Sigmoid colon (tissue), 7 donors: ENCODE results near the gene GRK1. TPM values are rescaled to one million over a fixed set of nuclear protein-coding genes. Genes with fewer than 3 reads are reported as not detected.

Experiments
- DNase-seq: peaks from one replicate; pipeline ENCODE4 v3.0.0-alpha.2; 2019
- H3K27ac ChIP-seq, 4 donors: fragments of 200-600 bp; sonication (generic); one replicate each; pipeline ENCODE4 v1.5.1; 2016 to 2019; ENCODE audit warnings: mild to moderate bottlenecking in 1 of 4
- H3K27me3 ChIP-seq, 3 donors: fragments of 200-600 bp; sonication (generic); one replicate each; pipeline ENCODE4 v1.5.1; 2019; ENCODE audit warnings: mild to moderate bottlenecking in 1 of 3
- H3K36me3 ChIP-seq, 4 donors: fragments of 200-600 bp; sonication (generic); one replicate each; pipeline ENCODE4 v1.5.1; 2016 to 2019
- H3K4me1 ChIP-seq, 4 donors: fragments of 200-600 bp; sonication (generic); one replicate each; pipeline ENCODE4 v1.5.1; 2017 to 2019
- H3K4me3 ChIP-seq, 4 donors: fragments of 200-600 bp; sonication (generic); one replicate each; pipeline ENCODE4 v1.5.1; 2017 to 2019; ENCODE audit warnings: mild to moderate bottlenecking in 2 of 4, moderate library complexity in 1 of 4
- H3K9me3 ChIP-seq, 4 donors: fragments of 200-600 bp in 3 of 4; sonication (generic) in 3 of 4; one replicate each; pipeline versions ENCODE4 v1.5.1 to v1.6.1; 2013 to 2019
- EP300 ChIP-seq, 4 donors: sonication (generic); formaldehyde crosslinking; IDR thresholded peaks; one replicate each; pipeline ENCODE4 v1.6.1; 2017; ENCODE audit warnings: antibody characterized with exemption in 4 of 4
- POLR2A ChIP-seq, 2 donors: fragments of 450-650 bp; IDR thresholded peaks; one replicate each; pipeline ENCODE4 v1.6.1; 2016; ENCODE audit warnings: antibody characterized with exemption in 2 of 2, mild to moderate bottlenecking in 2 of 2, moderate library complexity in 2 of 2
- POLR2AphosphoS5 ChIP-seq, 4 donors: sonication (generic); formaldehyde crosslinking; IDR thresholded peaks; one replicate each; pipeline ENCODE4 v1.6.1; 2017; ENCODE audit warnings: antibody characterized with exemption in 4 of 4
- WGBS, 2 donors: extraction: QIAGEN DNeasy Blood & Tissue Kit; methylation state at CpG; one replicate each; pipeline ENCODE4 v1.1.7; 2013; 5-methylcytosine and 5-hydroxymethylcytosine counted together
- intact Hi-C: fragments of 100-400 bp; cut with DNase I; formaldehyde crosslinking; loops from one replicate; pipeline ENCODE4 v1.15.1; 2023
- polyA plus RNA-seq, 3 donors: library from polyadenylated mRNA; stranded (reverse); fragments of 200-250 nt; gene quantifications; one replicate each; pipeline ENCODE4 v1.2.3, GENCODE V29; 2013
- total RNA-seq, 4 donors: library from RNA; depleted of rRNA; stranded (reverse); fragments of >200 nt; gene quantifications; one replicate each; pipeline ENCODE4 v1.1.0, GENCODE V29; 2016
- TF ChIP-seq, protein P1 (sequence below), 4 experiments: fragments of 450-650 bp in 3 of 4; fragments of 200-600 bp in 1 of 4; IDR thresholded peaks; one replicate each; pipeline ENCODE4 v1.5.1; 2016 to 2019; ENCODE audit warnings: antibody characterized with exemption in 4 of 4, mild to moderate bottlenecking in 3 of 4, moderate library complexity in 2 of 4
- donor health status: healthy with polysubstance abuse.
- donor health status: Bipolar disorder and iron deficiency.
- donor health status: healthy.

The GRK1 gene
- total and polyA plus RNA-seq, 7 donors: 0.10 to 0.28 TPM; not detected in 5

DNA sequence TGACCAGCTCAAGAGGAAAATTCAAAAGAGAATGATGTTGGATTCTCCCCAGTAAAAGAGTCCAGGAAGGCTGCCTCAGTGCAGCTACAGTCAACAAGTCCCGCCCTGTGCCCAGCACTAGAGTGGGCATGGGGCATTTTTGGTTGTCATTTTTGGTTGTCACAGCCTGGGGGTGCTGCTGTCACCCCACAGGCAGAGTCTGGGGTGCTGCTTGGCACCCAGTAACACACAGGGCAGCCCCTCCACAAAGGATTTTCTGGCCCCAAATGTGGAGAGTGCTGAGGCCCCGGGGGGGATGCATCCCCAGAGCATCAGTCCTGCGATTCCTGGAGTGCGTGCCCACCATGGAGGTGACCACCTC lies 63.8 kb downstream of the GRK1 start:
- WGBS, 2 donors: 80 to 84% methylated on average over 4 of the region's 4 CpGs
- H3K4me3 ChIP-seq: no peak overlapping the region
- intact Hi-C loops: no loop called here
- H3K36me3 ChIP-seq: no peaks in the 10 kb centered on the region
- peaks cover 0 to 4% (median 0%) of the 10 kb centered on the region in 4 donors for H3K4me1 ChIP-seq
- peaks cover 0 to 12% (median 2%) of the 10 kb centered on the region in 3 donors for H3K27me3 ChIP-seq
- H3K27ac ChIP-seq: no peak overlapping the region
- no peak for DNase-seq
- TF ChIP-seq, protein P1, sequence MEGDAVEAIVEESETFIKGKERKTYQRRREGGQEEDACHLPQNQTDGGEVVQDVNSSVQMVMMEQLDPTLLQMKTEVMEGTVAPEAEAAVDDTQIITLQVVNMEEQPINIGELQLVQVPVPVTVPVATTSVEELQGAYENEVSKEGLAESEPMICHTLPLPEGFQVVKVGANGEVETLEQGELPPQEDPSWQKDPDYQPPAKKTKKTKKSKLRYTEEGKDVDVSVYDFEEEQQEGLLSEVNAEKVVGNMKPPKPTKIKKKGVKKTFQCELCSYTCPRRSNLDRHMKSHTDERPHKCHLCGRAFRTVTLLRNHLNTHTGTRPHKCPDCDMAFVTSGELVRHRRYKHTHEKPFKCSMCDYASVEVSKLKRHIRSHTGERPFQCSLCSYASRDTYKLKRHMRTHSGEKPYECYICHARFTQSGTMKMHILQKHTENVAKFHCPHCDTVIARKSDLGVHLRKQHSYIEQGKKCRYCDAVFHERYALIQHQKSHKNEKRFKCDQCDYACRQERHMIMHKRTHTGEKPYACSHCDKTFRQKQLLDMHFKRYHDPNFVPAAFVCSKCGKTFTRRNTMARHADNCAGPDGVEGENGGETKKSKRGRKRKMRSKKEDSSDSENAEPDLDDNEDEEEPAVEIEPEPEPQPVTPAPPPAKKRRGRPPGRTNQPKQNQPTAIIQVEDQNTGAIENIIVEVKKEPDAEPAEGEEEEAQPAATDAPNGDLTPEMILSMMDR (IDR thresholded peaks at IDR 0.05): no peak
- TF ChIP-seq POLR2A (IDR thresholded peaks at IDR 0.05) (no peak), POLR2AphosphoS5 (IDR thresholded peaks at IDR 0.05) (no peak)
- no peaks in the 10 kb centered on the region for H3K9me3 ChIP-seq

GRCh38 chr13:113731192-113732175 lies 64.5 kb downstream of the GRK1 start:
- H3K4me3 ChIP-seq: no peak overlapping the region
- H3K9me3 ChIP-seq: no peaks in the 10 kb centered on the region
- no peak for DNase-seq
- TF ChIP-seq POLR2A (IDR thresholded peaks at IDR 0.05): no peak
- TF ChIP-seq EP300 (IDR thresholded peaks at IDR 0.05): no peak
- TF ChIP-seq POLR2AphosphoS5 (IDR thresholded peaks at IDR 0.05): no peak
- TF ChIP-seq, protein P1 (IDR thresholded peaks at IDR 0.05): no peak
- 85 to 87% methylated on average over 32 of the region's 32 CpGs for WGBS, 2 donors
- peaks cover 0 to 16% (median 2%) of the 10 kb centered on the region in 3 donors for H3K27me3 ChIP-seq
- no peak overlapping the region for H3K27ac ChIP-seq
- H3K36me3 ChIP-seq: no peaks in the 10 kb centered on the region
- intact Hi-C loops: no loop called here
- peaks cover 0 to 2% (median 0%) of the 10 kb centered on the region in 4 donors for H3K4me1 ChIP-seq

- no peak overlapping the region for H3K27ac ChIP-seq
- H3K4me1 ChIP-seq: no peaks in the 10 kb centered on the region
- H3K9me3 ChIP-seq: no peaks in the 10 kb centered on the region
- H3K4me3 ChIP-seq: no peak overlapping the region
- WGBS, 2 donors: 73 to 84% methylated on average over 29 of the region's 29 CpGs
- no peaks in the 10 kb centered on the region for H3K36me3 ChIP-seq
- peaks cover 0 to 22% (median 2%) of the 10 kb centered on the region in 3 donors for H3K27me3 ChIP-seq
- intact Hi-C loops: no loop called here
- DNase-seq: no peak
- TF ChIP-seq EP300 (IDR thresholded peaks at IDR 0.05) (no peak), POLR2AphosphoS5 (IDR thresholded peaks at IDR 0.05) (no peak), POLR2A (IDR thresholded peaks at IDR 0.05) (no peak)
- TF ChIP-seq, protein P1 (IDR thresholded peaks at IDR 0.05): no peak
Measured at GRCh38 chr13:113732176-113732960, 65.3 kb downstream of the GRK1 start.

DNA sequence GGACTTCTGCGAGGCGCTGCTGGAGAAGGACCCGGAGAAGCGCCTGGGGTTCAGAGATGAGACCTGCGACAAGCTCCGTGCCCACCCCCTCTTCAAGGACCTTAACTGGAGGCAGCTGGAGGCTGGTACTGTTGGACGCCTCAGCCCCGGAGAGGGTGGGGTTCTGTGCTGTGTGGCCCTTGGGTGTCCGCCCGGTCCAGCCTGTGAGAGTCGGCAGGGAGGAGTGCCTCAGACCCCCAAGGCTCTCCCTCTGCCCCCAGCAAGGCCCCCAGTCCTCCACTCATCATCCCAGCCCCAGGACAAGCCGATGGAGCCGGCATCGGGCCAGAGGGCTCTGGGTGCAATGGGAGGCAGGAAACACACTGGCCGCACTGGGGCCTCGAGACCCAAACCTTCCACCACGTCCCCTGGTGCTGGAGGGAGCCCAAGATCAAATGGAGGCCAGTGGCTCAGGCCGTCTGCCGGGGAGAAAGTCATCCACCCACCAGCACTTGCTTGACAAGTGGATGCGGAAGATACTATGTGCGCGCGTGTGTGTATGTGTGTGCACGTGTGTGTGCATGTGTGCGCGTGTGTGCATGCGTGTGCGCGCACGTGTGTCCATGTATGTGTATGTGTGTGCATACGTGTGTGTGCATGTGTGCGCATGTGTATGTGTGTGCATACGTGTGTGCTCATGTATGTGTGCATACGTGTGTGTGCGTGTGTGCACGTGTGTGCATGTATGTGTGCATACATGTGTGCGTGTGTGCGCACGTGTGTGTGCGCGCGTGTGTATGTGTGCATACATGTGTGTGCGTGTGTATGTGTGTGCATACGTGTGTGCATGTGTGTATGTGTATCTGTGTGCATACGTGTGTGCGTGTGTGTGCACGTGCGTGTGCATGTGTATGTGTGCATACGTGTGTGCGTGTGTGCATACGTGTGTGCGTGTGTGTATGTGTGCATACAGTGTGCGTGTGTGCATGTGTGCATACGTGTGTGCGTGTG lies 66.2 kb downstream of the GRK1 start:
- peaks cover 0 to 25% (median 2%) of the 10 kb centered on the region in 3 donors for H3K27me3 ChIP-seq
- no peak overlapping the region for H3K27ac ChIP-seq
- no peak for TF ChIP-seq EP300 (IDR thresholded peaks at IDR 0.05)
- TF ChIP-seq POLR2AphosphoS5 (IDR thresholded peaks at IDR 0.05): no peak
- TF ChIP-seq, protein P1 (IDR thresholded peaks at IDR 0.05): no peak
- no peak overlapping the region for H3K4me3 ChIP-seq
- no peaks in the 10 kb centered on the region for H3K36me3 ChIP-seq
- H3K9me3 ChIP-seq: no peaks in the 10 kb centered on the region
- H3K4me1 ChIP-seq: no peaks in the 10 kb centered on the region
- DNase-seq: no peak
- WGBS, 2 donors: 89 to 93% methylated on average over 55 of the region's 55 CpGs
- intact Hi-C loops: no loop called here
